SK-N-DZ (cell line): ENCODE results near the gene MCF2L2.
"Not testable (repeated sequence)": the region's sequence is repeated elsewhere in the genome, so short reads cannot be mapped to it uniquely, and the experiment has no call there.

ENCODE experiments used
- DNase-seq: peaks from one replicate; pipeline ENCODE4 v3.0.0-alpha.2; 2015; ENCODE audit warnings: low spot score

MCF2L2 gene

DNA sequence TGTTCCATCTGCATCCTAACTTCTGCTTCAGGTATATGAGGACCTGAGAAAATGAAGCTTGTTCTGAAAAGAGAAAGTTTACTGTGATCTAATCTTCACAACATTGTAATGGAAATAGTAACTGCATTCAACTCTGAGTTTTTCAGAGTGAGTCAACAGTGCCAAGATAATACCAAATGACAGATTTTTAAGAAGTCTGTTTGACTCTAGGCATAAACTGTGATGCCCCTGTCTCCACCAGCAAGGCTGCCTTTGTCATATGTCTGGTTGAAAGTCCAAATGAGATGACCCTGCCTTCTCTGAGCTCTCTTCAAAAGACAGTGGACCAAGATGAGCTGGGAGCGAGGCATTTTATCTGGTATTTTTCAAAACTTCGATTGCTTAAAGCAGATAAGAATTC is 220.2 kb downstream of the MCF2L2 start:
- DNase-seq = no peak

DNA sequence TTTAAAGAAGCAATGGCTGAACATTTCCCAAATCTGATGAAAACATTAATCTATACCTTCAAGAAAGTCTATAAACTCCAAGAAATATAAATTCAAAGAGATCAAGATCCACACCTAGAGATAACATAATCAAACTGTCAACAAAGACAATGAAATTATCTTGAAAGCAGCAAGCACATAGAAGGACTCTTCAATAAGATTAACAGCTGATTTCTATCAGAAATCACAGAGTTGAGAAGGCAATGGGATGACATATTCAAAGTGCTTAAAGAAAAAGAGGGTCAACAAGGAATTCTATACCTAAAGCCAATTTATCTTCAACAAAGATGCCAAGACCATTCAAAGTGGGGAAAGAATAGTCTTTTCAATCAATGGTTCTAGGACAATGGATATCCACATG is 224.7 kb downstream of the MCF2L2 start:
- no peak for DNase-seq

DNA sequence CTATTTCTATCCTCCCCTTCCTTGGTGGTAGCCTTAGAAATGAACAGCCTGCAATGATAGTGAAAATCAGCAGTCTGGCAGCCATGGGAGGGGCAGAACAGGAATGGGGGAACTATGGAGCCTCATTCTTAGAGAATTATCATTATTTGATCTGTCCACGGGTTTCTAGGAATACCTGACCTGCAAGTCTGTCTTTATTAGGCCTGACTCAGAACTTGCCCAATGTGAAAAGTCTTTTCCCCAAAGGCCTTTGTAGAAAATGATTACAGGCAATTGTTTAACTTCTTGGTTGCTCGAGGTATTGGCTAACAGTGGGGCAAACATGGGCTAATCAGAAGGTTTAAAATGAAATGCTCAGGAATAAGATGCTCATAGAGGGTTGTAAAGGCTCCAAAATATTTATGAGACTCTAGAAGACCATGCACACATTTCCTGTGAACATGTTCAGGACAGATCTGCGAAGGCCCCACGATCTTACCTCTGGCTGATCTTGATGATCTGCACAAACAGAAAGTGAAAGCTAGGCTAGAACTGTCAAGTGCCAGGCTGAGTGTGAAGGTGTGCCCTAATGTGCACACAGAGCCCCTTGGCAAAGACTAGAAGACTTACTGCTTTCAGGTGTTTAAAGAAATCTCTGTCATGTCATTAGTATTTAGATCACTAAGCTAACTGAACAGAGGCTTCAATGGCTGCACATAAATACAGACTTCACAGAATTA is 226.3 kb downstream of the MCF2L2 start:
- no peak for DNase-seq

DNA sequence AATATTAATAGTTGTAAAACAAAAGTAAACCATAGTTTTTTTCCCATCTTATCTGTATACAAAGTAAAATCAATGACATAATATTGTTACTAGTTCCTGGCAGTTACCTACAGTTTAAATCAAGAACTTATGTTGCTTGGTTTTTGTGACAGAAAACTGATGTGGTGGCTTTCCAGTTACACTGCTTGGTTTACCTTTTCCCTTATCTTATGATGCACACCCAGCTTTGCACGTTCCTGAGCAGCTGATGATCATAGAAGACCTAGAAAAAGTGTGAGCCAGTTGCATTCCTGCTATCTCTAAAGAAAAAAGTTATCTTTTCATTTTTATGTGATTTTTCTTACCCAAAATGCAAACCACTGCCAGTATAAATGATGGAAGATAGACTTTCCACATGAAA is 229.5 kb downstream of the MCF2L2 start:
- DNase-seq = no peak

DNA sequence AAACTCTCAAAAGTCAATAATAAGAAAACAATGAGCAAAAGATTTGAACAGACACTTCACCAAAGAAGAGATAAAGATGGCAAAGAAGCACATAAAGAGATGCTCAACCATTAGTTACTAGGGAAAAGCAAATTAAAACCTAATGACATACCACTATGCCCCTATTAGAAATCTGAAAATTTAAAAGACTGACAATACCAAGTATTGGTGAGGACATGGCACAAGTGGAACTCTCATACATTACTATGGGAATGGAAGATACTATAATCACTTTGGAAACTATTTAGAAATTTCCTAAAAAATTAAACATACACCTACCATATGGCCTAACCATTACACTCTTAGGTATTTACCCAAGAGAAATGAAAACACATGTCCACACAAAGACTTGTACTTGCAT is 230.7 kb downstream of the MCF2L2 start:
- no peak for DNase-seq

DNA sequence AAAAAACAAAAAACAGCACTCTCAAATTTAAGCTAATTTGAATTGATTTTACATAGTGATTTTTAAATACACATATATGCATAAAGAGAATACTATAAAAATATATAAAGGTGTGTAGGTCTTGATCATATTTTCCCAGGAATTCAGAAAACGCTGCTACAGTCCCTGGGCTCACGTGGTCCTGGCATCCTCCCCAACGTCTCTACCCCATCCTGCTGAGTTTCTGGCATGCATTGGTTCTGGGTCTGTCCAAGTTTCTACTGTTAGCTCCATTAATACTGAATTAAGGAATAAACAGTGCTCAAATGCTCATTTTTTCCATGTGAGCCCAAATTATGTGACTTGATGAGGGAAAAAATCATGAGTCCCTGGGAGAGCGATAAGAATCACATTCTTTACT is 233.2 kb downstream of the MCF2L2 start:
- no peak for DNase-seq

DNA sequence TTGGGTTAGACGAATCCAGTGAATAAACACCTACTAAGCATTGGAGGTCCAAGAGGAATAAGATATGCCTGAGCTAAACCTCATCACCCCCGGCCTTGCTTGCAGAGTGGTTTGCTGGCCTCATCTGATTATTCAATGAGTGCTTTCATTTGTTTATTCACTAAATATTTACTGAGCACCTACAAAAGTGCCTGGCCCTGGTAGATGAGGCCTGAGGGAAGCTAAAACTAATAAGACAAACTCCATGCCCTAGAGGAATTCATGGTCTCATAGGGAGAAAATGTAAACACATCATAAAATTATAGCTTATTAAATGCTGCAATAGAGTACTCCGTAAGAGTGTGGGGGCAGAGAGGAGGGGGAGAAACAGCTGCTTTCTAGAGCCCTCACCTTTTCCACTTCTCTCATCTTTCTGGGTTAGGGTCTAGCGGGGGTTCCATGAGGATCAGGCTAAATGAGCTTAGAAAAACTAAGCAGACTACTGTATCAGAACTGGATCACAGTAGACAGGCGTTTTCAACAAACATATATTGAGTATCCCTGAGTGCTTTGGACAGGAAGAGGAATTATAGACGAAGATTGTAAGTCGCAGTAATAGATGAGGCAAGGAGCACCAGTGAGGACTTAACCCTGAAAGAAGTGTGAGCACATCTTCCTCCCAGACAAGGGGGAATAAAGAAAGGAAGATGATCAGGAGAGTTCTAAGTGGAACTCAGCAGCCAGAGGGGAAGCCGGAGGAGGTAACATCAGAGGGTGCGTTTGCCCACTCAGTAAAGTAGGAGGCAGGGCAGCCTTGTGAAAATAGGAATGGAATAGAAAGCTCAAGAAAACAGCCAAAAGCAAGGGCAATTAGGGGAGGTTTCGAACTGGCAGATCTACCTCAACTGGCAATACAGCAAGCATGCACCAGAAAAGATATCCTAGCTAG is 234.4 kb downstream of the MCF2L2 start:
- no peak for DNase-seq

DNA sequence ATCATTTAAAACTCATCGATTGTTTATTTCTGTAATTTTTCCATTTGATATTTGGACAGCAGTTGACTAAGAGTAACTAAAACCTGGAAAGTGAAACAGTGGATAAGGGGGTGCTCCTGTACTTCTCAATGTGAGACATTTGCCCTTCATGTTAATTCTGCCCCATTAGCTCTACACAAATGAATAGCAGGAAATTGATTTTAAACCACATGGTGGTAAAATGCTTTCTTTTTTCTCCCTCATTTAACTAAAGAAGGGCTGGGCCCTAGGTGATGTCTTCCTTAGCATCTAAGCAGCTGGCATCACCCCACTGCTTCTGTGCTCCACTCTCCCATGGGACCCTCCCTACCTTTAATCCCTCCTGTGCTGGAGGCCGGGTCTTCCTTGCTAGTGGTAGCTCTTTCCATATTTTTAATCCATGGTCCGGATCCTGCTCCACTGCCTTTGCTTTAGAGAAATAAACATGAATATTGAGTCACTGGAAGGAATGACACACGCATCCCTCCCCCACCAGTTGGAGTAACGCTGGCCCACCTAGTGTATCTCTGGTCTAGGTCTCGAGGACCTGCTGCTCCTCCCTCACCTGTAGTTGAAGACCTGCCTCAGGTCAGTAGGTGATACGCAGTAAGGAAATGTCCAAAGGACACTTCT is 235.6 kb downstream of the MCF2L2 start:
- DNase-seq = no peak

DNA sequence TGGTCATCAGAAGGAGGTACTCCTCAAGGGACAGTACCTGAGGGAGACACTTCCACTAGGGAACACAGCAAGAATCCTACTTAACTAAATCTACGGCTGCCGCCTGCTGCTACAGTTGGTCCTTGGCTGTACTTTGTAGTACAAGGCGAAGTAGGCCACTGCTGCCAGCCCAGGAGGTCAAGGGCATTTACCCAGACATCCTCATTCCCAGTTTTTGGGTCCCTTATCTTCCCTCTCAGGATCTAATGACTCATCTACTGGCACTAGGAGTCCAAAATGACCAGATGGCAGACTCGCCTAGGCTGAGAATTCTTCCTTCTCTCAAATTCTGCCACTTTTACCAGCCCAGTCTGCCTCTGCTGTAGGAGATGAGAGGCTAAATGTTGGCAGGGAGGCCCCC is 238.8 kb downstream of the MCF2L2 start:
- no peak for DNase-seq

DNA sequence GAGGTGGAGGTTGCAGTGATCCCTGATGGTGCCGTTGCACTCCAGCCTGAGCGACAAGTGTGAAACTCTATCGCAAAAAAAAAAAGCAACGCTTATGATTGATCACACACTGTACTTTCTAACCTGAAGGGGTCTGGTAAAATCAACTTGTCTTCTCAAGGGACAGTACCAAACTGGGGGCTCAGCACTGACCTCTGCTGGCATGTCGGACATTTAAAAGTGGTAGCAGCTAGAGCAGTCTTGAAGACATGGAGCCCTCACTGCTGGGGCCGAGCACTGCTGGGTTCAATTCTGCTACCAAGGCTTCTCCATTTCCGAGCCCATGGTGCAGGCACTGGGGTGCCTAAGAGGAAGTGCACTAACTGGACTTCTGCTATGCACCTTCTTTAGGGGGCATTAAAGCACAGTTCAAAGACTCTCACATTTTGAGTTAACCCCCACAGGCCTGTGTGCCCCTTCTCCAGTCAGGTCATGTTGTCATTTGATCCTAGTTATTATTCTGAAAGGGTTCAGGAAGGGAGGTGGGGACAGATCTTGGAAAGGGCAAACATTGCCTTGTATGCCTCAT is 239.4 kb downstream of the MCF2L2 start:
- DNase-seq = peak; percentile 55

DNA sequence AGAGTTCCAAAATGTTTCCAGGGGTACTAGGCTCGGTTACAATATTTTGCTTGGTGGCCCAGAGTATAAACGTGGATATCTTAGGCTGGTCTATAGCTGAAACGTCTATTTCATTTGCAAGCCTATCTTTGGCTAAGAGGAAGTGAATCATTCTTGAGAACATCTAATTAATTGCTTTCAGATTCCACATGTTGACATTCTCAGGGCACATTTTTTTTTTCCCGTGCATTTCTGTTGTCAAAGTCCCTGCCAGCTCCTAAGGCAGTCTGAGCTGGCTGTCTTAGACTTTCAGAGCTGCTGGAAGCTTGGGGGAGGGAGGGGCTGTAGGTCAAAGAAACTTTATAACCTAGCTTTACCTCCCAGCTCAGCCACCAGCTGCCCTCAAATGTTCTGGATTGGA is 242.7 kb downstream of the MCF2L2 start:
- DNase-seq = no peak

DNA sequence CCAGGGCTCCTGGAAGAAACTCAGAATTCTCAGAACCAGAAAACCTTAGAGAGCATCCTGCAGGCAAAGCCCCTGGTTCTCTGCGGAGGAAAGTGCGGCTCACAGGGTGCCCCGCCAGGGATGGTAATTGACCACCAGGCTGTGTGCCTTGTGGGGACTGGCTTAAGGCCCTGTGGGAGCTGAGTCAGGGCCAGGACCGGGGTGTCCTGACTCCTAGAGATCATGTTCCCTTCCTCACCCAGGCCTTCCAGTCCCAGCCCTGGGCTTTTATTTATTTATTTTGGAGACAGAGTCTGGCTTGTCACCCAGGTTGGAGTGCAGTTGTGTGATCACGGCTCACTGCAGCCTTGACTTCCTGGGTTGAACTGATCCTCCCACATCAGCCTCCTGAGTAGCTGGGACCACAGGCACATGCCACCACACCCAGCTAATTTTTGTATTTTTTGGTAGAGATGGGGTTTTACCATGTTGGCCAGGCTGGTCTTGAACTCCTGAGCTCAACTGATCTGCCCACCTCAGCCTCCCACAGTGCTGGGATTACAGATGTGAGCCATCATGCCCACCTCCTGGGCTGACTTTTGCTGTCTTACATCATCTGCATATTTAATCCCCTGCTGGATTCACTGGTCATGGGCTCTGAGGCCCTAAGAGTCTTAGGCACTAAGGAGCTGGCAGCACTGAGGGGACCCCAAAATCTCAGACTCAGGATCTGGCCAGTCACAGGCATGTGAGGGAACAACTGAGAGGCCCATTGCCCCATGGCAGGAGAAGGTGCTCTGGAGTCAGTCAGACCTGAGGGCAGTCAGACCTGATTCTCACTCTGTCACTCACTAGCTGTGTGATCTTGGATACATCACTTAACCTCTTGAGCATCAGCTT is 245.4 kb downstream of the MCF2L2 start:
- DNase-seq = no peak

DNA sequence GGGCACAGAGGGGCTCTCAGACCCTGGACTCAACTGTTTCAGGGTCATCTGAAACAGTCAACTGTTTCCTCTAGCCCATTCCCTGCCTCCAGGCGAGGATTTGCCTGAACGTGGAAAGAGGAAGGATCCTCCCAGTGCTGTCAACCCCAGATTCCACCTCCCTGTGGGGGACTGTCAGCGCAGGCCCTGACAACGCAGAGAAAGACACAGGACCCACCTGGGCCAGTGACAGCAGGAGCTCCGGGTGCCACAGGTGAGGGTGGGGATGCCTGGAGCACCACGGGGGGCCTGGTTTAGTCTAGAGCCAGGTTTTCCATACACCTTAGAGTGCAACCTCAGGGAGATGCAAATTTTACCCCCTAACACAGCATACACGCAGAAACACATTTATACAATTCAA is 246.3 kb downstream of the MCF2L2 start:
- no peak for DNase-seq

DNA sequence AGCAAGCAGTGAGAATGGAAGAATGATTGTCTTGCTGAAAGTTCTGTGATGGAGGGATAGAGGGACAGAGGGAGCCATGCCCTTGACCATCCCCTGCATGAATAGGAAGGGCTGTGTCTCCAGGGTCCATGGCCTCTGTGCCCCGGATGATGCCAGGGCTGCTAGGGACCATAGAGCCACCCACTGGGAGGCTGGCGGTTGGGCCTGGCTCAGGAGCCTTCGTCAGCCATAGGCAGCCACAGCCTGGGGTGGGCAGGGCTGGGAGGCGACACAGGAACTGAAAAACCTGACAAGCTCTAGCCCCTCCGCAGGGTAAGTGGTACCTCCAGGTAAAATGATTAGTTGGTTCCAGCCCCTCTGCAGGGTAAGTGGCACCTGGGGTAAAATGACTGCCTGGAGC is 246.8 kb downstream of the MCF2L2 start:
- DNase-seq = no peak

DNA sequence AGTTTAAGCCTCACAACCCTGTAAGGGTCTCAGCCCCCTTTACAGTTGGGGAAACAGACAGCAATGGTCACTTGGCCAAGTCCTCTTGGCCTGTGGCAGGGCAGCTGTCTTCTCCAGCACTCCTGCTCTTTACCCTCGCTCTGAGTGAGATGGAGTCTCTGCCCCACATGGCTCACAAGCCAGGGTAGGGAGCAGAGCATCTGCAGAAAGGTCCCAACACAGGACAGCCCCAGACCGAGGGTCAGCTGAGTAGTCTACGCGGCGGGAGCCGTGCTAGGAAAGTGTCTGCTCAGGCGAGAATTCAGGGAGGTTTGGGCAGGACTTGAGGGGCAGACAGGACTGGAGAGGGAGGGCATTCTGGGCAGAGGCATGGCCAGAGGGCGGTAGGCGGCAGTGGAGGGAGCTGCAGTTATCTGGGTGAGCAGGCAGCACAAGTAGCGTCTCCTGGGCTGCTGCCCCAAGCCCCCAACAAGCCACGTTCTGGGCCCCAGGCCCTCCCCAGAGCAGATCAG is 247.6 kb downstream of the MCF2L2 start:
- DNase-seq = no peak

DNA sequence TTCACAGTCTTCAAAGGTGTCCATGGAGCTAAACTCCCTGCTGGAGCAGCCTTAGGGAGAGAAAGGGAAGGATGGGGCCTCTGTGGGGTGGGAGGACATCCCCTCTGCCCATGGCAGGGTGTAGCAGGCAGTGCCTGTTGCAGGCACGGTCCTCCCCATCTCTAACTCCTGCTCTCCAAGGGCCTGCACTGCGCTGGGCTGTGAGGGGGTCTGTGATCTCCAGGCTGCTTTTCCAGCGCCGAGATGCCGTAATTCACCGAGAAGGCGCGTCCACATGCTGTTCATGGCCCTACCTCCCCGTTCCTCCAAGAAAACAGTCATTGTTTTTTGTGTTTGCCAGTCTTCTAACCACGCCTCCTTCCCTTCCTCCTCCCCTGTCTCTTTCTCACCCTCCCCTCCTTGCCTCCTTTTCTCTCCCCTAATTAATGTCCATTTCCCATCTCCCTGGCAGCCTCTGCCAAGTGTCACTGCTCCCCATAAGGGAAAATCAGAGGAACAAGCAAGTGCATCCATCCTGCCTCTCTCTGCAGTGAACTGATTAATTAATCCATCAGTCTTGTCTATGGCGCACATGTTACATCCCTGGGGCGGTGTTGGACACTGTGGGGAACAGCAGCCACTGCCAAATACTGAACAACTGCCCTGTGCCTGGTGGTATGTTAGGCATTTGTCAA is 248.2 kb downstream of the MCF2L2 start:
- DNase-seq = peak; percentile 76

DNA sequence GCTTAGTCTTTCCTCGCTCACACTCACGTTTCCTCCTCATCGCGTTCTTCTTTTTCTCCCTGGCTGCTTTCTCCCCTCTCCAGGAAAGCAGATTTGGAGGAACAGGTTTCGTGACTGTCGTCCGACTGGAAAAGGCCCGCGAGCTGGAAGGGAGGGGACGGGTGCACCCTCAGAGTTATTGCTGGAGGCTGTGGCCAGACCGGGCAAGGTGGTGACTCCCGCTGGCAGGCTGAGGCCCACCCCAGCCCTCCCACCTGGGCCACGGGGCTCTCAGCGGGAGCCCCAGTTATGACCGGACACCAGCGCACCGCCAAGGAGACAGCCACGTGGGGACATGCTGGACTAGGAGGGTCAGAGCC is 248.9 kb downstream of the MCF2L2 start:
- not testable (repeated sequence) for DNase-seq

DNA sequence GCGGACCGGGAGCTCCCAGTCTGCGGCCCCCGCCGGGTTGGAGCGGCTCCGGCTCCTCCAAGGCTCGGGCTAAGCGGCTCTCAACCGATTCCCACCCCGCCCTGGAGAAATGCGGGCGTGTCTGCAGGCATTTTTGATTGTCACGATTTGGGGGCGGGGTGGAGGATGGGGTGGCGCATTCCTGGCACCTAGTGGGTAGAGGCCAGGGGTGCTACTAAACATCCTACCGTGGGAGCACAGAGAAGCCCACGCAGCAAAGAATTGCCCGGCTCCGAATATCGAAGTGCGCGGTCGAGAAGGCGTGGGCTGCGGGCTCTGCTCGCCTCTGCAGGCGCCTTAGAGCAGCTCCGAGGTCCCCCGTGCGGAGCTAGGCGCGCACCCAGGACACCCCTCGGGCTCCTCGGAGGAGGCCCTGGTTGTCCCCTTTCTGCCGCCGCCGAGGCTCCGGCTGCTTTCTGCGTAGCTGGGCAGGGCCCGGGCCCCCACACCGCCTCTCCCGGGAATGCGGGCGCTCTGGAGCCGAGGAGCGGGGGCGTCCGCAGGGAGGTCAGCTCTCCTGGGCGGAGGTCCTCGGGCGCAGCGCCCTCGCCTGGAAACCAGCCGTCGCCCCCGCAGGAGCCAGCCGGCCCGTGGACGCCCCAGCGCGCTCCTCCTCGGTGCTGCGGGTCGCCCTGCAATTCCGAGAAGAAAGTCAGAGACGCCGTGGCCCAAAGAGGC is 249.4 kb downstream of the MCF2L2 start:
- peak; percentile 60 for DNase-seq

DNA sequence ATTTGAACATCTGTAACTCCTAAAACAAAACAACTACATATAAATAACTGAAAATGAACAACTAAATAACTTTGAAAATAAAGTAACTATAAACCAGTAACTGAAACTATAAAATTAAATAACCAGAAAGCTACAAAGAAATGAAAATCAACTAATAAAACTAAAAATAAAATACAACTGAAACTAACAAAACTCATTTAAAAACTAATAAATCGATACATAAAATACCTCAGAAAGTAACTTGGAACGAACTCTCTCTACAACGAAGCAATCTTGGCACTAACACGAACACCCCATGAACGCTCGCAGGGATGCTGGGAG is 249.9 kb downstream of the MCF2L2 start:
- DNase-seq = no peak
